Parathyroid adenoma (tissue), 2 donors: ENCODE data around the gene CGB5.
"Not testable (repeated sequence)": the region's sequence is repeated elsewhere in the genome, so short reads cannot be mapped to it uniquely, and the experiment has no call there.

Source experiments
- H2AFZ ChIP-seq: fragments of 300-600 bp; sonication (generic); one replicate; pipeline ENCODE4 v1.7.0; 2017; ENCODE audit warnings: antibody characterized with exemption, mild to moderate bottlenecking
- H3K27ac ChIP-seq: fragments of 300-600 bp; sonication (generic); one replicate; pipeline ENCODE4 v1.7.0; 2017
- H3K27me3 ChIP-seq: fragments of 300-600 bp; sonication (generic); one replicate; pipeline ENCODE4 v1.7.0; 2017; ENCODE audit warnings: low read length; ENCODE audit not compliant: control insufficient read depth, insufficient read depth
- H3K36me3 ChIP-seq: fragments of 300-600 bp; sonication (generic); one replicate; pipeline ENCODE4 v1.7.0; 2017; ENCODE audit warnings: low read length; ENCODE audit not compliant: control insufficient read depth, insufficient read depth
- H3K4me1 ChIP-seq: fragments of 300-600 bp; sonication (generic); one replicate; pipeline ENCODE4 v1.7.0; 2017; ENCODE audit warnings: control low read depth
- H3K4me2 ChIP-seq: fragments of 300-600 bp; sonication (generic); one replicate; pipeline ENCODE4 v1.7.0; 2017; ENCODE audit warnings: low read length
- H3K4me3 ChIP-seq: fragments of 300-600 bp; sonication (generic); one replicate; pipeline ENCODE4 v1.7.0; 2017; ENCODE audit warnings: low read depth, low read length
- H3K79me2 ChIP-seq: fragments of 300-600 bp; sonication (generic); one replicate; pipeline ENCODE4 v1.7.0; 2017; ENCODE audit warnings: control low read depth
- H3K9ac ChIP-seq: fragments of 300-600 bp; sonication (generic); one replicate; pipeline ENCODE4 v1.7.0; 2017; ENCODE audit warnings: mild to moderate bottlenecking
- H3K9me3 ChIP-seq: fragments of 300-600 bp; sonication (generic); one replicate; pipeline ENCODE4 v1.7.0; 2017; ENCODE audit warnings: low read length; ENCODE audit not compliant: control insufficient read depth
- TF ChIP-seq, protein P1 (sequence below): fragments of 300-600 bp; sonication (generic); IDR thresholded peaks from one replicate; pipeline ENCODE4 v1.7.0; 2017; ENCODE audit warnings: antibody characterized with exemption, mild to moderate bottlenecking
- donor health status: primary hyperparathyroidism.

Gene CGB5

DNA sequence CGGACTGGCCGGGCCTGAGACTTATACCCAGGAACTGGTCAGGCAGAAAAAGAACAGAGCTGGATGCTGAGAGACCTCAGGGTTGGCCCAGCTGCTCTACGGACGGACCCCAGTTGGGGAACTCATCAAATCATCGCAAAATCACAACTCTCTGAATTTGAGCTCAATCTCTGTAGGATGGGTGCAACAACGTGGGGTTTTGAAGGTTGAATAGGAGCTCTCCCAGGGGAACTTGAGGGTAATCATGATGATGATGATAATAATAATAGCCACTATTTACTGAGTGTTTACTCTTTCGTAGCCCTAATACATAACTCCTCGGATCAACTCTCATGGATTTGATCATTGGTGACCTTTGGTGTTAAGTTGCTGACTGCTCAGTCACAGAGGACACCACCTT, 13.3 kb upstream of the CGB5 start:
- H3K9ac ChIP-seq, H3K79me2 ChIP-seq: not testable (repeated sequence)

DNA sequence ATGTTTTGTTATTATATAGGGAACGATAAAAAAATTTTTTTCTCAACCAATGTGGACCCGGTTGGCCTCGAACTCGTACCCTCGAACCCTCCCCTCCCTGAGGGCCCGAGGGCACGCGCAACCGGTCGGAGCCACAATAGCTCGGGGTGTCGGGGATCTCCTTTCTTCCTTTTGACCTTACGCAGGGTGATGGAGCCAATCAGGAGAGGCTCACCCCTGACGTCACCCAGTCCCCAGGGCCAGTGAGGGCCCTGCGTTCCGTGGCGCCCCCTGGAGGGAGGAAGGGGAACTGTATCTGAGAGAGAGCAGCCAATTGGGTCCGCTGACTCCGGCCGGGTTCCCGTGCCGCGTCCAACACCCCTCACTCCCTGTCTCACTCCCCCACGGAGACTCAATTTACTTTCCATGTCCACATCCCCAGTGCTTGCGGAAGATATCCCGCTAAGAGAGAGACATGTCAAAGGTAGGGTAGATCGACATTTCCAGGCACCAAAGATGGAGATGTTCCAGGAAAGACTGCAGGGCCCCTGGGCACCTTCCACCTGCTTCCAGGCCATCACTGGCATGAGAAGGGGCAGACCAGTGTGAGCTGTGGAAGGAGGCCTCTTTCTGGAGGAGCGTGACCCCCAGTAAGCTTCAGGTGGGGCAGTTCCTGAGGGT, 11.9 kb upstream of the CGB5 start, which contains the start of gene CGB2:
Gene CGB2, plus strand, starts transcription at position 249 of the 660 bp plus-strand sequence. Its CDS starts 206 bp downstream, at position 455.
- not testable (repeated sequence) for H3K9ac ChIP-seq, H3K27ac ChIP-seq, H3K4me3 ChIP-seq, H3K4me2 ChIP-seq, H3K27me3 ChIP-seq, H3K79me2 ChIP-seq, H2AFZ ChIP-seq, H3K9me3 ChIP-seq, H3K4me1 ChIP-seq, H3K36me3 ChIP-seq

More for the DNA sequence above, 13.3 kb upstream of the CGB5 start:
- H3K4me1 ChIP-seq, H3K36me3 ChIP-seq, H3K4me3 ChIP-seq, H3K27me3 ChIP-seq, H3K9me3 ChIP-seq, H3K27ac ChIP-seq, H3K4me2 ChIP-seq, H2AFZ ChIP-seq: not testable (repeated sequence)

DNA sequence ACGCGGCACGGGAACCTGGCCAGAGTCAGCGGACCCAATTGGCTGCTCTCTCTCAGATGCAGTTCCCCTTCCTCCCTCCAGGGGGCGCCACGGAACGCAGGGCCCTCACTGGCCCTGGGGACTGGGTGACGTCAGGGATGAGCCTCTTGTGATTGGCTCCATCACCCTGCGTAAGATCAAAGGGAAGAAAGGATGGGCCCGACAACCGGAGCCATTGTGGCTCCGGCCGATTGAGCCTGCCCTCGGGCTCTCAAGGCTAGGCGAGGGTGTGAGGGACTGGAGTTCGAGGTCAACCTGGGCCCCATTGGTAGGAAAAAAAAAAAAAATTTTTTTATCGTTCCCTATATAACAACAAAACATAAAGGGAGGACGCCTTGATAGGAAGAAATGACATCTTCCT, 6.8 kb upstream of the CGB5 start, which contains the start of gene CGB1:
Gene CGB1, minus strand, starts transcription at position 81 of the 400 bp plus-strand sequence. CDS start 184 bp downstream, outside the sequence.
- H3K79me2 ChIP-seq, H3K4me3 ChIP-seq, H3K27ac ChIP-seq, H3K27me3 ChIP-seq, H3K36me3 ChIP-seq, H3K4me1 ChIP-seq, H3K4me2 ChIP-seq, H2AFZ ChIP-seq, H3K9me3 ChIP-seq, H3K9ac ChIP-seq: not testable (repeated sequence)

DNA sequence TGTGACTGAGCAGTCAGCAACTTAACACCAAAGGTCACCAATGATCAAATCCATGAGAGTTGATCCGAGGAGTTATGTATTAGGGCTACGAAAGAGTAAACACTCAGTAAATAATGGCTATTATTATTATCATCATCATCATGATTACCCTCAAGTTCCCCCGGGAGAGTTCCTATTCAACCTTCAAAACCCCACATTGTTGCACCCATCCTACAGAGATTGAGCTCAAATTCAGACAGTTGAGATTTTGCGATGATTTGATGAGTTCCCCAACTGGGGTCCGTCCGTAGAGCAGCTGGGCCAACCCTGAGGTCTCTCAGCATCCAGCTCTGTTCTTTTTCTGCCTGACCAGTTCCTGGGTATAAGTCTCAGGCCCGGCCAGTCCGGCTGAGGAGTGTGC, 5.5 kb upstream of the CGB5 start:
- H3K27me3 ChIP-seq, H2AFZ ChIP-seq, H3K79me2 ChIP-seq, H3K4me1 ChIP-seq, H3K9me3 ChIP-seq, H3K36me3 ChIP-seq, H3K4me3 ChIP-seq, H3K27ac ChIP-seq, H3K4me2 ChIP-seq, H3K9ac ChIP-seq: not testable (repeated sequence)

DNA sequence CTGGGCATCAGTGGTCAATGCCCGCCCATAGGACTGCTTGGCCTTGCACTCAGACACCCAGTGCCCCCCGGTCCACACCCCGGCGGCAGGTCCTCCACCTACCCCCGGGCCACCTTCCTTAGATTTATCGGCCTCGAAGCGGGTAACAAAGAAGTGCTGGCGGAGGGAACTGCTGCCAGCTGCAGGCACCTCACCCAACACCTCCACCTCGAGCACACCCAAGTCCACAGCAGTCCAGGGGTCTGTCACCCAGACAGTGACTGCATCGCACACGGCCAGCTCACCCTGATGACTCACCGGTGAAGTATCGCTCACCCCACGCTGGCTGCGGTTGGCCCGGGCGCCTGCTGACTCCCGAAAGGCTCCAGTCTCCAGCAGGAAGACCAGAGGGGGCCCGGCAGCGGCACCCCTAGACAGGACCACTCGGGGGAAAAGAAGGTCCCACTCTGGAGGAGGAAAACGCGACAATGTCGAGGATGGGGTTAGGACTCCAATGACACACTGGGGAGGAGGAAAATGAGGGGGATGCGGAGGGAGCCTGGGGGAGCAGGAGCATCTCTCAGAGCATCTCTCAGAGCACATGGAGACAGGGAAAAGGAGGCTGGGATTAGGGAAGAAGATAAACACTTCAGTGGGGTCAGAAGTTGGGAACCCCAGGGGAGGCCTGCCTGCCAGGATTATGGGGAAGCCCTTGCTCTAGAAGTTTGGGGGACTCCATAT, 4.9 kb upstream of the CGB5 start:
- H3K27me3 ChIP-seq, H3K27ac ChIP-seq, H3K79me2 ChIP-seq, H3K9ac ChIP-seq, H3K4me2 ChIP-seq, H3K9me3 ChIP-seq, H3K36me3 ChIP-seq, H3K4me3 ChIP-seq, H2AFZ ChIP-seq, H3K4me1 ChIP-seq: not testable (repeated sequence)

DNA sequence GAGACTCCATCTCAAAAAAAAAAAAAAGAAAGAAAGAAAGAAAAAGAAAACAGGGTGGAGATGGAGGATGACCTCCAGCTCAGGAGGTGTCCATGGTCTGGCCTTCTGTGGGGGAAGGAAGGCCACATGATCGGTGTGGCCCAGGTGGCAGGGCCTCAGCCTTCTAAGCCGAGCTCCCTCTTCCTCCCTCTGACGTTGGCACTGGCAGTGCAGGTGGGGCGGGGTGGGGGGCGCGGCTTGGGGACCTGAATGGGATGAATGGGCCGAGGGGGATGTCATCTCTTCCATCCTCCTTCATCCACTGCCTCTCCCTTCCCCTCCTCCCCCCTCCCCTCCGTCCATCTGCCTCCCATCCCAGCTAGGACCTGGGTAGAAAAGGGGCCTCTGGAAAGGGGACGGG, 3.9 kb upstream of the CGB5 start:
- not testable (repeated sequence) for H3K9ac ChIP-seq, H3K36me3 ChIP-seq, H3K27ac ChIP-seq, H2AFZ ChIP-seq, H3K4me3 ChIP-seq, H3K4me2 ChIP-seq, H3K9me3 ChIP-seq, H3K27me3 ChIP-seq, H3K79me2 ChIP-seq, H3K4me1 ChIP-seq

DNA sequence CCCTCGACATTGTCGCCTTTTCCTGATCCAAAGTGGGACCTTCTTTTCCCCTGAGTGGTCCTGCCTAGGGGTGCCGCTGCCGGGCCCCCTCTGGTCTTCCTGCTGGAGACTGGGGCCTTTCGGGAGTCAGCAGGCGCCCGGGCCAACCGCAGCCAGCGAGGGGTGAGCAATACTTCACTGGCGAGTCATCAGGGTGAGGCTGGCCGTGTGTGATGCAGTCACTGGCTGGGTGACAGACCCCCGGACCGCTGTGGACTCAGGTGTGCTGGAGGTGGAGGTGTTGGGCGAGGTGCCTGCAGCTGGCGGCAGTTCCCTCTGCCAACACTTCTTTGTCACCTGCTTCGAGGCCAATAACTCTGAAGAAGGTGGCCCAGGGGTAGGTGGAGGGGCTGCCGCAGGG, 1.5 kb upstream of the CGB5 start:
- H3K27me3 ChIP-seq: no peaks in the 10 kb centered on the region
- H3K36me3 ChIP-seq: no peaks in the 10 kb centered on the region
- no peaks in the 10 kb centered on the region for H3K79me2 ChIP-seq
- no peak overlapping the region for H3K4me3 ChIP-seq
- H3K27ac ChIP-seq: no peak overlapping the region
- no peak overlapping the region for H2AFZ ChIP-seq
- TF ChIP-seq, protein P1, sequence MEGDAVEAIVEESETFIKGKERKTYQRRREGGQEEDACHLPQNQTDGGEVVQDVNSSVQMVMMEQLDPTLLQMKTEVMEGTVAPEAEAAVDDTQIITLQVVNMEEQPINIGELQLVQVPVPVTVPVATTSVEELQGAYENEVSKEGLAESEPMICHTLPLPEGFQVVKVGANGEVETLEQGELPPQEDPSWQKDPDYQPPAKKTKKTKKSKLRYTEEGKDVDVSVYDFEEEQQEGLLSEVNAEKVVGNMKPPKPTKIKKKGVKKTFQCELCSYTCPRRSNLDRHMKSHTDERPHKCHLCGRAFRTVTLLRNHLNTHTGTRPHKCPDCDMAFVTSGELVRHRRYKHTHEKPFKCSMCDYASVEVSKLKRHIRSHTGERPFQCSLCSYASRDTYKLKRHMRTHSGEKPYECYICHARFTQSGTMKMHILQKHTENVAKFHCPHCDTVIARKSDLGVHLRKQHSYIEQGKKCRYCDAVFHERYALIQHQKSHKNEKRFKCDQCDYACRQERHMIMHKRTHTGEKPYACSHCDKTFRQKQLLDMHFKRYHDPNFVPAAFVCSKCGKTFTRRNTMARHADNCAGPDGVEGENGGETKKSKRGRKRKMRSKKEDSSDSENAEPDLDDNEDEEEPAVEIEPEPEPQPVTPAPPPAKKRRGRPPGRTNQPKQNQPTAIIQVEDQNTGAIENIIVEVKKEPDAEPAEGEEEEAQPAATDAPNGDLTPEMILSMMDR: no peak
- H3K9me3 ChIP-seq: no peaks in the 10 kb centered on the region
- H3K4me2 ChIP-seq: no peak overlapping the region
- H3K4me1 ChIP-seq: no peaks in the 10 kb centered on the region
- no peak overlapping the region for H3K9ac ChIP-seq

DNA sequence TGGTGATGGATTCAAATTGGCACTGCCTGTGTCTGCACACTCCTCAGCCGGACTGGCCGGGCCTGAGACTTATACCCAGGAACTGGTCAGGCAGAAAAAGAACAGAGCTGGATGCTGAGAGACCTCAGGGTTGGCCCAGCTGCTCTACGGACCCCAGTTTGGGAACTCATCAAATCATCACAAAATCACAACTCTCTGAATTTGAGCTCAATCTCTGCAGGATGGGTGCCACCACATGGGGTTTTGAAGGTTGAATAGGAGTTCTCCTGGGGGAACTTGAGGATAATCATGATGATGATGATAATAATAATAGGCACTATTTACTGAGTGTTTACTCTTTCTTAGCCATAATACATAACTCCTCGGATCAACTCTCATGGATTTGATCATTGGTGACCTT, 982 bp upstream of the CGB5 start:
- not testable (repeated sequence) for H3K9me3 ChIP-seq, H3K4me2 ChIP-seq, H2AFZ ChIP-seq, H3K36me3 ChIP-seq, H3K79me2 ChIP-seq, H3K27me3 ChIP-seq, H3K4me1 ChIP-seq, H3K4me3 ChIP-seq, H3K27ac ChIP-seq, H3K9ac ChIP-seq

DNA sequence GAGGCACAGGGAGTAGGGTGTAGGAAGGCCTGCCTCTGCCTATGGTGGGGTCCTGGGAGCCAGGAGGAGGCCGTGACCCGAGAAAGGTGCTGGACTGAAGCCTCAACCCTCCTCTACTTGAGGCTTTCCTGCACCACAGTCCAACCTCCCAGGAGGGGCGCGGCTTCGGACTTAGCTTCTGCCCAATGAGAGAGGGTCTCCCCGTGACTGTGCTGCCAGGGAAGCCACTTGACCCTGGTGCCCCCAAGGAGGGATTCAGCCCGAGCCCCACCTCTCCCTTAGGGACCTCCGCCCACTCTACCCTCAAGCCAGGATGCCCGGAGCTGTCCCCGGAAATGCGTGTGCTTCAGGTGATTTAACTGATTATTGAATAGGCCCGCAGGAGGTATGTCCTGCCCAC, 5.4 kb downstream of the CGB5 start, which contains the start of gene CGB8:
Gene CGB8, minus strand, starts transcription at position 101 of the 400 bp plus-strand sequence. CDS start 372 bp downstream, outside the sequence.
- not testable (repeated sequence) for H3K4me3 ChIP-seq, H3K4me2 ChIP-seq

DNA sequence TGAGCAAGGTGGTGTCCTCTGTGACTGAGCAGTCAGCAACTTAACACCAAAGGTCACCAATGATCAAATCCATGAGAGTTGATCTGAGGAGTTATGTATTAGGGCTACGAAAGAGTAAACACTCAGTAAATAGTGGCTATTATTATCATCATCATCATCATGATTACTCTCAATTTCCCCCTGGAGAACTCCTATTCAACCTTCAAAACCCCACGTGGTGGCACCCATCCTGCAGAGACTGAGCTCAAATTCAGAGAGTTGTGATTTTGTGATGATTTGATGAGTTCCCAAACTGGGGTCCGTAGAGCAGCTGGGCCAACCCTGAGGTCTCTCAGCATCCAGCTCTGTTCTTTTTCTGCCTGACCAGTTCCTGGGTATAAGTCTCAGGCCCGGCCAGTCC, 6.2 kb downstream of the CGB5 start:
- H2AFZ ChIP-seq, H3K4me1 ChIP-seq, H3K9ac ChIP-seq, H3K79me2 ChIP-seq, H3K27me3 ChIP-seq, H3K27ac ChIP-seq, H3K4me3 ChIP-seq, H3K36me3 ChIP-seq, H3K9me3 ChIP-seq, H3K4me2 ChIP-seq: not testable (repeated sequence)

More for the DNA sequence above, 5.4 kb downstream of the CGB5 start, which contains the start of gene CGB8:
- H3K36me3 ChIP-seq, H3K27me3 ChIP-seq, H3K27ac ChIP-seq, H3K9ac ChIP-seq, H3K4me1 ChIP-seq, H2AFZ ChIP-seq, H3K79me2 ChIP-seq, H3K9me3 ChIP-seq: not testable (repeated sequence)
